ENCODE measurements around the gene PGGT1B. TPM values are rescaled to one million over a fixed set of nuclear protein-coding genes. Genes with fewer than 3 reads are reported as not detected.

PGGT1B gene
- total and polyA plus RNA-seq, 2 donors (not counting 1 experiment from before 2014, with no cell fraction given), result 3.8 to 63.4 TPM

- Histone ChIP-seq H3K9ac (ENCODE audit: low read length) (no peak overlapping the region), H2AFZ (ENCODE audit: insufficient read depth, low read depth, low read length, poor library complexity, severe bottlenecking) (no peak overlapping the region), H3K27me3 (replicated peaks in 1 of 4; ENCODE audit: control extremely low read depth in 1 of 4, control insufficient read depth in 3 of 4, insufficient read depth in 4 of 4, low read length in 3 of 4) (no peaks in the 10 kb centered on the region), H3K36me3 (replicated peaks in 1 of 2; ENCODE audit: control extremely low read depth in 1 of 2, control insufficient read depth in 1 of 2, extremely low read depth in 1 of 2, insufficient read depth in 2 of 2, low read length in 1 of 2) (peaks cover 0 to 1% of the 10 kb centered on the region in 2 experiments), H3K4me1 (ENCODE audit: control insufficient read depth in 2 of 2, insufficient read depth in 2 of 2, low read length in 2 of 2) (peaks cover 0 to under 1% of the 10 kb centered on the region in 2 donors), H3K9me3 (ENCODE audit: control extremely low read depth in 1 of 3, control insufficient read depth in 2 of 3, insufficient read depth in 1 of 3, low read length in 2 of 3) (no peaks in the 10 kb centered on the region), H4K20me1 (ENCODE audit: control insufficient read depth, insufficient read depth, low read length, poor library complexity, severe bottlenecking) (no peaks in the 10 kb centered on the region), H3K27ac (ENCODE audit: low read length in 2 of 2) (no peak overlapping the region), H3K4me3 (ENCODE audit: control extremely low read depth in 1 of 5, extremely low read depth in 1 of 5, insufficient read depth in 1 of 5, low read depth in 2 of 5, low read length in 4 of 5) (no peak overlapping the region), H3K4me2 (replicated peaks; ENCODE audit: low read depth, low read length, poor library complexity, severe bottlenecking) (no peak overlapping the region), H3K79me2 (ENCODE audit: control insufficient read depth, insufficient read depth, low read length) (no peaks in the 10 kb centered on the region)
- Mint-ChIP-seq H3K4me1 (no peaks in the 10 kb centered on the region), H3K27ac (no peak overlapping the region), H3K4me3 (no peak overlapping the region), H3K9me3 (ENCODE audit: insufficient read depth) (no peaks in the 10 kb centered on the region), H3K27me3 (no peaks in the 10 kb centered on the region)
- CTCF ChIA-PET, result no interaction called here
- TF ChIP-seq EZH2 (IDR thresholded peaks at IDR 0.05; ENCODE audit: borderline replicate concordance, insufficient read depth, low read depth, low read length, poor library complexity, severe bottlenecking) (no peak), CTCF (IDR thresholded peaks at IDR 0.05) (no peak)
- DNase-seq (no peak), ATAC-seq (ENCODE audit: low read depth) (no peak)
- 100% methylated on average over 1 of the region's 1 CpG for WGBS (ENCODE audit: insufficient coverage)
- POLR2A ChIA-PET, result no interaction called here
- intact Hi-C loops (cut with micrococcal nuclease), result loop anchor here (2.0 kb wide), 1 partner anchor 18 kb away; no protein-coding TSS in a partner anchor
Observed at GRCh38 chr5:115202952-115203351, 59.7 kb downstream of the PGGT1B start.

- Histone ChIP-seq H3K9ac (ENCODE audit: low read length) (no peak overlapping the region), H3K9me3 (ENCODE audit: control extremely low read depth in 1 of 3, control insufficient read depth in 2 of 3, insufficient read depth in 1 of 3, low read length in 2 of 3) (no peaks in the 10 kb centered on the region), H3K4me2 (replicated peaks; ENCODE audit: low read depth, low read length, poor library complexity, severe bottlenecking) (no peak overlapping the region), H3K36me3 (replicated peaks in 1 of 2; ENCODE audit: control extremely low read depth in 1 of 2, control insufficient read depth in 1 of 2, extremely low read depth in 1 of 2, insufficient read depth in 2 of 2, low read length in 1 of 2) (no peaks in the 10 kb centered on the region), H3K4me3 (ENCODE audit: control extremely low read depth in 1 of 5, extremely low read depth in 1 of 5, insufficient read depth in 1 of 5, low read depth in 2 of 5, low read length in 4 of 5) (no peak overlapping the region), H3K4me1 (ENCODE audit: control insufficient read depth in 2 of 2, insufficient read depth in 2 of 2, low read length in 2 of 2) (no peaks in the 10 kb centered on the region), H3K79me2 (ENCODE audit: control insufficient read depth, insufficient read depth, low read length) (no peaks in the 10 kb centered on the region), H3K27me3 (replicated peaks in 1 of 4; ENCODE audit: control extremely low read depth in 1 of 4, control insufficient read depth in 3 of 4, insufficient read depth in 4 of 4, low read length in 3 of 4) (no peaks in the 10 kb centered on the region), H4K20me1 (ENCODE audit: control insufficient read depth, insufficient read depth, low read length, poor library complexity, severe bottlenecking) (no peaks in the 10 kb centered on the region), H2AFZ (ENCODE audit: insufficient read depth, low read depth, low read length, poor library complexity, severe bottlenecking) (no peak overlapping the region), H3K27ac (ENCODE audit: low read length in 2 of 2) (no peak overlapping the region)
- no peak for TF ChIP-seq EZH2 (IDR thresholded peaks at IDR 0.05; ENCODE audit: borderline replicate concordance, insufficient read depth, low read depth, low read length, poor library complexity, severe bottlenecking)
- TF ChIP-seq CTCF (IDR thresholded peaks at IDR 0.05), result no peak
- H3K27ac Mint-ChIP-seq, result no peak overlapping the region
- H3K4me3 Mint-ChIP-seq, result no peak overlapping the region
- intact Hi-C loops (cut with micrococcal nuclease), result no loop called here
- H3K4me1 Mint-ChIP-seq, result no peaks in the 10 kb centered on the region
- WGBS (ENCODE audit: insufficient coverage), result 94% methylated on average over 3 of the region's 3 CpGs
- H3K9me3 Mint-ChIP-seq (ENCODE audit: insufficient read depth), result no peaks in the 10 kb centered on the region
- peaks cover 7% of the 10 kb centered on the region for H3K27me3 Mint-ChIP-seq
- DNase-seq, result no peak
- CTCF ChIA-PET, result interaction anchor here (0.5 kb wide), 1 partner anchor 957 kb away, joined by 3 read pairs; no protein-coding TSS in a partner anchor
- ATAC-seq (ENCODE audit: low read depth), result no peak
- POLR2A ChIA-PET, result no interaction called here
Observed at GRCh38 chr5:115196161-115196560, 66.5 kb downstream of the PGGT1B start.

Data from B cell (primary cell).